DND-41 (cell line): ENCODE data around the gene CCDC92B.
A peak's percentile ranks its signal among the peaks of the same experiment; 100 is the strongest.

Source experiments
- ATAC-seq: fragments of 200-7000 bp; cut with Tn5 transposase; 3 replicates; pipeline ENCODE4 v1.9.1; 2021; ENCODE audit warnings: low read depth; ENCODE audit not compliant: insufficient read depth
- DNase-seq: peaks from one replicate; pipeline ENCODE4 v3.0.0-alpha.2; 2020
- H2AFZ ChIP-seq: 2 replicates; pipeline ENCODE4 v1.6.0; 2012; ENCODE audit warnings: low read depth, low read length
- H3K27ac ChIP-seq: 2 replicates; pipeline ENCODE4 v1.5.1; 2012; ENCODE audit warnings: low read length, inconsistent platforms
- H3K27me3 ChIP-seq: fragments of 200-600 bp; sonication (generic); 2 replicates; pipeline ENCODE4 v1.6.0; 2012; ENCODE audit warnings: low read length, mild to moderate bottlenecking, inconsistent platforms; ENCODE audit not compliant: insufficient read depth, poor library complexity
- H3K36me3 ChIP-seq: 2 replicates; pipeline ENCODE4 v1.5.1; 2012; ENCODE audit warnings: low read length, inconsistent platforms; ENCODE audit not compliant: insufficient read depth
- H3K4me1 ChIP-seq: 2 replicates; pipeline ENCODE4 v1.5.1; 2012; ENCODE audit warnings: mild to moderate bottlenecking, low read length; ENCODE audit not compliant: insufficient read depth
- H3K4me2 ChIP-seq: 2 replicates; pipeline ENCODE4 v1.6.0; 2012; ENCODE audit warnings: mild to moderate bottlenecking, moderate library complexity, low read length, inconsistent platforms; ENCODE audit not compliant: insufficient read depth
- H3K4me3 ChIP-seq, 2 experiments: fragments of 200-600 bp in 1 of 2; shearing (Covaris generic) in 1 of 2; 2 replicates each; pipeline ENCODE4 v1.5.1; 2012 to 2016; ENCODE audit warnings: inconsistent platforms in 2 of 2, low read length in 2 of 2, mild to moderate bottlenecking in 2 of 2, low read depth in 1 of 2, moderate library complexity in 1 of 2
- H3K79me2 ChIP-seq: 2 replicates; pipeline ENCODE4 v1.6.0; 2012; ENCODE audit warnings: low read length, inconsistent platforms; ENCODE audit not compliant: insufficient read depth
- H3K9ac ChIP-seq: 2 replicates; pipeline ENCODE4 v1.6.0; 2012; ENCODE audit warnings: low read depth, mild to moderate bottlenecking, inconsistent platforms, low read length, moderate library complexity
- H3K9me3 ChIP-seq: 2 replicates; pipeline ENCODE4 v1.5.1; 2012; ENCODE audit warnings: low read length, moderate library complexity, mild to moderate bottlenecking, inconsistent platforms; ENCODE audit not compliant: insufficient read depth, severe bottlenecking
- H4K20me1 ChIP-seq: 2 replicates; pipeline ENCODE4 v1.6.0; 2012; ENCODE audit warnings: low read length; ENCODE audit not compliant: insufficient read depth
- EZH2 ChIP-seq: IDR thresholded peaks from 3 replicates; pipeline ENCODE4 v1.6.1; 2012; ENCODE audit warnings: borderline replicate concordance, low read depth, mild to moderate bottlenecking, moderate library complexity, low read length, inconsistent platforms; ENCODE audit not compliant: severe bottlenecking
- TF ChIP-seq, protein P1 (sequence below): IDR thresholded peaks from 2 replicates; pipeline ENCODE4 v1.5.1; 2012; ENCODE audit warnings: borderline replicate concordance, low read length, moderate library complexity, mild to moderate bottlenecking; ENCODE audit not compliant: poor library complexity, severe bottlenecking; ENCODE audit errors: extremely low read depth

Gene CCDC92B

DNA sequence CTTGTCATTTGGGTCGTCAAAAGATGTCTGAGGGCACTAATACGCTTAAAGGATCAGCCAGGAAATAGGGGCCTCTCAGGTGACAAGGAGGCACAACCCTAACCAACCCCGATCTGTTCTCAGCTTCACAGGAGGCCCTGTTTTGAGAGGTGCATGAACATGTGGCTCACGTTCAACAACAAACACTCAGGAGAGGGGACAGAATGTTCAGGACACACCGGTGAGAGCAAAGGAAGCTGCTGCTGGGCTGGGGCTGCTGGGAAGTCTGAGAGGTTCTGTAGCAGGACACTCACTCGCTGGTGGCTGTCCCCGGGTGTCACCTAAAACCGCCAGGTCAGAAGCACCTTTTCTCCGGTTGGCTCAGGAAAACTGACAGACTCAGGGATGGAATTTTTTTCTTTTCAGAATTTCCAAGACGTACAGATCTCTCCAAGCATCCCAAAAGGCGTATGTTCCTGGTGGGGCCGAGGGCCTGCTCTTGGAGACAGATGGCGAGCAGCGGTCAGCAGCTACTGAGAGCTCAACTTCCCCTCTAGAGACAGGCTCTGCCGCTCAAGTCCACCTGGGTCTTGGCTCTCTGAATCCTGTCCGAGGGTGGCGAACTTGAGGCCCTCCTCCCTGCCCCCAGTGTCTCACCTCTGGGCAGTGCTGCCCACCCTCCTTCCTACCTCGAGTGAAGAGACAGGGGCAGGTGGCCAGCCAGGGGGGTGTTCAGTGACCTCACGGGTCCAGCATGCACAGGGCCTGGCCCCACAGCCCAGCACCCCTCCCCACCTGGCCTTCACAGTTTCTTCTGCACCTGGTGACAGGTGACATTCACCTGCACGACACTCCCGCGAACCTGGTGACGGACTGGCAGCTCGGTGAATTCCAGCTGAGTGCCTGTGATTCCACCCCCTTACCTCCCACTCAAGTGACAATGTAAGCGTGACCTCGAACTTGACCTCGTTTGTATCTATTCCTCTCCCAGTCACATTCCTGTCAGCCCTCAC is 60.8 kb downstream of the CCDC92B start:
- DNase-seq: no peak
- H4K20me1 ChIP-seq: peaks cover 28% of the 10 kb centered on the region
- peaks cover 57% of the 10 kb centered on the region for H3K36me3 ChIP-seq
- H3K79me2 ChIP-seq: no peaks in the 10 kb centered on the region
- H2AFZ ChIP-seq: no peak overlapping the region
- peak; percentile 23; the same call in 2 of the 3 replicates for ATAC-seq
- no peak overlapping the region for H3K4me2 ChIP-seq
- H3K9me3 ChIP-seq: no peaks in the 10 kb centered on the region
- no peaks in the 10 kb centered on the region for H3K4me1 ChIP-seq
- H3K27me3 ChIP-seq: no peaks in the 10 kb centered on the region
- H3K4me3 ChIP-seq: no peak overlapping the region
- TF ChIP-seq EZH2: no peak
- TF ChIP-seq, protein P1, sequence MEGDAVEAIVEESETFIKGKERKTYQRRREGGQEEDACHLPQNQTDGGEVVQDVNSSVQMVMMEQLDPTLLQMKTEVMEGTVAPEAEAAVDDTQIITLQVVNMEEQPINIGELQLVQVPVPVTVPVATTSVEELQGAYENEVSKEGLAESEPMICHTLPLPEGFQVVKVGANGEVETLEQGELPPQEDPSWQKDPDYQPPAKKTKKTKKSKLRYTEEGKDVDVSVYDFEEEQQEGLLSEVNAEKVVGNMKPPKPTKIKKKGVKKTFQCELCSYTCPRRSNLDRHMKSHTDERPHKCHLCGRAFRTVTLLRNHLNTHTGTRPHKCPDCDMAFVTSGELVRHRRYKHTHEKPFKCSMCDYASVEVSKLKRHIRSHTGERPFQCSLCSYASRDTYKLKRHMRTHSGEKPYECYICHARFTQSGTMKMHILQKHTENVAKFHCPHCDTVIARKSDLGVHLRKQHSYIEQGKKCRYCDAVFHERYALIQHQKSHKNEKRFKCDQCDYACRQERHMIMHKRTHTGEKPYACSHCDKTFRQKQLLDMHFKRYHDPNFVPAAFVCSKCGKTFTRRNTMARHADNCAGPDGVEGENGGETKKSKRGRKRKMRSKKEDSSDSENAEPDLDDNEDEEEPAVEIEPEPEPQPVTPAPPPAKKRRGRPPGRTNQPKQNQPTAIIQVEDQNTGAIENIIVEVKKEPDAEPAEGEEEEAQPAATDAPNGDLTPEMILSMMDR: no peak
- no peak overlapping the region; the same call in 1 of the 2 replicates for H3K27ac ChIP-seq
- no peak overlapping the region for H3K9ac ChIP-seq

DNA sequence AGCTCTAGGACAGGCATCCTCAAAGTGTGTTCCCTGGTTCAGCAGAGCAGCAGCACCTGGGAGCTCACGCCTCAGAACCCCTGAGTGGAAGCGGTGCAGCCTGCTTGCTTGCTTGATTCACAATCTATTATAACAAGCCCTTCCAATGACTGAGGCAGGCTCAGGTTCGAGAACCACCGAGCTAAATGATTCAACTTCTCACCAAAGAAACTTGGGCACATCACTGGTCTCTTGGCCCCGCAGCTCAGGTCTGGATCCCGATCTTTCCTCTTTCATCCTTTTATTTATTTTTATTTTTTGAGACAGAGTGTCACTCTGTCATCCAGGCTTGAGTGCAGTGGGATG is 62.4 kb downstream of the CCDC92B start:
- peaks cover 16% of the 10 kb centered on the region for H4K20me1 ChIP-seq
- H3K4me1 ChIP-seq: no peaks in the 10 kb centered on the region
- H3K4me2 ChIP-seq: no peak overlapping the region
- no peaks in the 10 kb centered on the region for H3K79me2 ChIP-seq
- no peak overlapping the region for H3K4me3 ChIP-seq
- ATAC-seq (no peak), DNase-seq (no peak)
- no peaks in the 10 kb centered on the region for H3K27me3 ChIP-seq
- H2AFZ ChIP-seq: no peak overlapping the region
- H3K9ac ChIP-seq: no peak overlapping the region
- H3K27ac ChIP-seq: no peak overlapping the region
- H3K36me3 ChIP-seq: peaks cover 61% of the 10 kb centered on the region
- TF ChIP-seq EZH2: no peak
- TF ChIP-seq, protein P1: no peak
- H3K9me3 ChIP-seq: no peaks in the 10 kb centered on the region

DNA sequence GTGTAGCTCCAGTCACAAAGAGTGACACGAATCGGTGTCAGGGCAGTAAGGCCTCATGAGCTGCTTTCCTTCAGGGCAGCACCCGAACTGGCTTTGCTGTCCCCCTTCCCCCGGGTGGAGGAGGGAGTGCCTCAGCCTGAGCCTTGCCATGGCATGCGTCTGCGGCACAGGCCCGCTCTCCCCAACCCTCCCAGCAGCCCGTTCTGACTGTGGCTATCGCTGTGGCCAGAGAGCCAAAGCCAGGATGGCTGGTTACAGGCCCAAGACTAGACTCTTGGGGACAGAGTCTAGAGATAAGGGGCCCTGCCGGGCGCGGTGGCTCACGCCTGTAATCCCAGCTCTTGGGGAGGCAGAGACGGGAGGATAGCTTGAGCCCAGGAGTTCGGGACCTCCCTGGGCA is 63.8 kb downstream of the CCDC92B start:
- Histone ChIP-seq H3K79me2 (no peaks in the 10 kb centered on the region), H3K27me3 (no peaks in the 10 kb centered on the region), H3K9ac (no peak overlapping the region), H3K4me1 (no peaks in the 10 kb centered on the region), H2AFZ (no peak overlapping the region), H3K27ac (no peak overlapping the region), H3K9me3 (no peaks in the 10 kb centered on the region), H3K36me3 (peaks cover 61% of the 10 kb centered on the region), H4K20me1 (peaks cover 15% of the 10 kb centered on the region), H3K4me3 (no peak overlapping the region), H3K4me2 (no peak overlapping the region)
- DNase-seq (no peak), ATAC-seq (no peak)
- TF ChIP-seq EZH2: no peak
- TF ChIP-seq, protein P1: no peak
